Measurements from ENCODE around the gene PTTG2.

GRCh38 chr4:37917388-37917787 is 42.8 kb upstream of the PTTG2 start:
- TF ChIP-seq CCAR2 (optimal IDR thresholded peaks at IDR 0.05; ENCODE audit: low read depth, low read length) (no peak), PBX3 (CRISPR knock-in tag; IDR thresholded peaks at IDR 0.05; ENCODE audit: borderline replicate concordance) (no peak), ZNF776 (CRISPR knock-in tag; IDR thresholded peaks at IDR 0.05) (no peak), PAXIP1 (CRISPR knock-in tag; conservative IDR thresholded peaks at IDR 0.05) (no peak), ZNF143 (CRISPR knock-in tag; IDR thresholded peaks at IDR 0.05) (no peak), ZBTB14 (CRISPR knock-in tag; IDR thresholded peaks at IDR 0.05) (no peak), ADNP (CRISPR knock-in tag; IDR thresholded peaks at IDR 0.05) (no peak), NCOR1 (IDR thresholded peaks at IDR 0.05; ENCODE audit: borderline replicate concordance, low read length) (no peak), KDM2A (CRISPR knock-in tag; IDR thresholded peaks at IDR 0.05; ENCODE audit: borderline replicate concordance, low read depth) (no peak), TBP (CRISPR knock-in tag; IDR thresholded peaks at IDR 0.05) (no peak), SRSF1 (optimal IDR thresholded peaks at IDR 0.05; ENCODE audit: low read depth, low read length) (no peak)

All from HepG2 (cell line).